NCI-H1694 (cell line): Measurements from ENCODE around the gene TMEM164.
"Not testable (repeated sequence)": the region's sequence is repeated elsewhere in the genome, so short reads cannot be mapped to it uniquely, and the experiment has no call there.

ENCODE experiments used
- DNase-seq: peaks from one replicate; lab custom pipeline; 2025; lab: John Stamatoyannopoulos, UW

TMEM164 gene

GRCh38 chrX:110002300-110003166 is at the start of gene TMEM164:
TMEM164 (plus strand) TSS chrX:110003114; CDS start chrX:110003775, 661 bp downstream.
- peak; percentile 47 for DNase-seq

- no peak for DNase-seq
Measured at GRCh38 chrX:109954333-109954732, 48.6 kb upstream of the TMEM164 start.

GRCh38 chrX:109954955-109955354 is 48.0 kb upstream of the TMEM164 start:
- DNase-seq, result no peak

GRCh38 chrX:109958266-109958665 is 44.6 kb upstream of the TMEM164 start:
- no peak for DNase-seq

GRCh38 chrX:109959356-109959871 is 43.5 kb upstream of the TMEM164 start:
- DNase-seq, result no peak

- no peak for DNase-seq
Measured at GRCh38 chrX:109964390-109964789, 38.5 kb upstream of the TMEM164 start.

- no peak for DNase-seq
Measured at GRCh38 chrX:109966246-109966645, 36.7 kb upstream of the TMEM164 start.

- DNase-seq, result no peak
Measured at GRCh38 chrX:109967156-109967555, 35.8 kb upstream of the TMEM164 start.

GRCh38 chrX:109970841-109971240 is 32.1 kb upstream of the TMEM164 start:
- not testable (repeated sequence) for DNase-seq

- DNase-seq, result no peak
Measured at GRCh38 chrX:109974906-109975655, 27.8 kb upstream of the TMEM164 start.

- not testable (repeated sequence) for DNase-seq
Measured at GRCh38 chrX:109985210-109985609, 17.7 kb upstream of the TMEM164 start.

GRCh38 chrX:109987884-109988283 is 15.0 kb upstream of the TMEM164 start:
- DNase-seq, result no peak

- no peak for DNase-seq
Measured at GRCh38 chrX:109990582-109991276, 12.2 kb upstream of the TMEM164 start.

GRCh38 chrX:109992203-109992602 is 10.7 kb upstream of the TMEM164 start:
- no peak for DNase-seq

GRCh38 chrX:109995155-109995554 is 7.8 kb upstream of the TMEM164 start:
- no peak for DNase-seq

- no peak for DNase-seq
Measured at GRCh38 chrX:109997786-109998452, 5.0 kb upstream of the TMEM164 start.

GRCh38 chrX:110000000-110000399 is 2.9 kb upstream of the TMEM164 start:
- DNase-seq, result no peak

- no peak for DNase-seq
Measured at GRCh38 chrX:110000847-110001713, 1.8 kb upstream of the TMEM164 start.

GRCh38 chrX:110001740-110002299 is 1.1 kb upstream of the TMEM164 start:
- no peak for DNase-seq
